Mesenchymal stem cell (in vitro differentiated cells and primary cell): ENCODE data around the gene LHFPL6.

Experiments
- DNase-seq: peaks from one replicate; pipeline ENCODE4 v3.0.0-alpha.2; 2013
- H2AFZ ChIP-seq: one replicate; pipeline ENCODE4 v1.6.1; 2013; ENCODE audit warnings: low read depth, mild to moderate bottlenecking, control low read depth, inconsistent platforms, low read length, moderate library complexity
- H2AK5ac ChIP-seq: 2 replicates; pipeline ENCODE4 v1.6.1; 2013; ENCODE audit warnings: low read length, moderate library complexity, mild to moderate bottlenecking, inconsistent platforms; ENCODE audit not compliant: severe bottlenecking
- H2BK120ac ChIP-seq: one replicate; pipeline ENCODE4 v1.6.1; 2013; ENCODE audit warnings: low read depth, mild to moderate bottlenecking, inconsistent platforms, low read length, moderate library complexity
- H2BK12ac ChIP-seq, 2 experiments: one replicate each; pipeline ENCODE4 v1.6.1; 2013; ENCODE audit warnings: inconsistent platforms in 2 of 2, low read length in 2 of 2, mild to moderate bottlenecking in 2 of 2, moderate library complexity in 2 of 2, control low read depth in 1 of 2
- H2BK15ac ChIP-seq: one replicate; pipeline ENCODE4 v1.6.1; 2013; ENCODE audit warnings: mild to moderate bottlenecking, low read depth, inconsistent platforms; ENCODE audit not compliant: poor library complexity, severe bottlenecking
- H2BK5ac ChIP-seq: 2 replicates; pipeline ENCODE4 v1.6.1; 2013; ENCODE audit warnings: low read depth, mild to moderate bottlenecking, low read length, control low read depth, inconsistent platforms; ENCODE audit not compliant: poor library complexity, severe bottlenecking
- H3K14ac ChIP-seq, 2 experiments: one replicate each; pipeline ENCODE4 v1.6.1; 2013; ENCODE audit warnings: inconsistent platforms in 2 of 2, low read length in 2 of 2, control low read depth in 1 of 2, mild to moderate bottlenecking in 1 of 2, moderate library complexity in 1 of 2
- H3K18ac ChIP-seq, 2 experiments: one replicate each; pipeline ENCODE4 v1.6.1; 2013; ENCODE audit warnings: inconsistent platforms in 2 of 2, low read length in 2 of 2, control low read depth in 1 of 2, low read depth in 1 of 2, mild to moderate bottlenecking in 1 of 2
- H3K23ac ChIP-seq, 2 experiments: one replicate each; pipeline ENCODE4 v1.6.1; 2013; ENCODE audit warnings: inconsistent platforms in 2 of 2, low read length in 2 of 2, mild to moderate bottlenecking in 2 of 2, moderate library complexity in 2 of 2, control low read depth in 1 of 2
- H3K27ac ChIP-seq: 2 replicates; pipeline ENCODE4 v1.5.1; 2013; ENCODE audit warnings: mild to moderate bottlenecking, moderate library complexity, low read length, control low read depth, inconsistent platforms; ENCODE audit not compliant: poor library complexity, severe bottlenecking
- H3K27me3 ChIP-seq, 2 experiments: 2 replicates each; pipeline versions ENCODE4 v1.6.1 to v1.7.0; 2013; ENCODE audit warnings: low read length in 2 of 2, mild to moderate bottlenecking in 2 of 2, moderate library complexity in 2 of 2, control low read depth in 1 of 2, inconsistent platforms in 1 of 2; ENCODE audit not compliant: control insufficient read depth in 1 of 2, insufficient read depth in 1 of 2
- H3K36me3 ChIP-seq, 2 experiments: 2 replicates each; pipeline versions ENCODE4 v1.6.1 to v1.7.0; 2013; ENCODE audit warnings: low read length in 2 of 2, control low read depth in 1 of 2, inconsistent platforms in 1 of 2, low read depth in 1 of 2, mild to moderate bottlenecking in 1 of 2; ENCODE audit not compliant: insufficient read depth in 2 of 2, control insufficient read depth in 1 of 2
- H3K4ac ChIP-seq, 2 experiments: one replicate each; pipeline ENCODE4 v1.6.1; 2013; ENCODE audit warnings: inconsistent platforms in 2 of 2, low read length in 2 of 2, mild to moderate bottlenecking in 2 of 2, moderate library complexity in 2 of 2, control low read depth in 1 of 2, low read depth in 1 of 2
- H3K4me1 ChIP-seq: 2 replicates; pipeline ENCODE4 v1.6.1; 2013; ENCODE audit warnings: low read depth, low read length, control low read depth; ENCODE audit not compliant: control insufficient read depth, insufficient read depth
- H3K4me2 ChIP-seq: 2 replicates; pipeline ENCODE4 v1.6.1; 2013; ENCODE audit warnings: low read length, mild to moderate bottlenecking, inconsistent platforms; ENCODE audit not compliant: poor library complexity, severe bottlenecking
- H3K4me3 ChIP-seq, 2 experiments: 2 replicates each; pipeline versions ENCODE4 v1.5.1 to v1.7.0; 2013; ENCODE audit warnings: low read length in 2 of 2, mild to moderate bottlenecking in 2 of 2, control low read depth in 1 of 2, low read depth in 1 of 2; ENCODE audit not compliant: insufficient read depth in 1 of 2
- H3K79me1 ChIP-seq: replicated peaks from 2 replicates; pipeline ENCODE4 v1.6.1; 2013; ENCODE audit warnings: mild to moderate bottlenecking, control low read depth, low read length, inconsistent platforms; ENCODE audit not compliant: poor library complexity, severe bottlenecking
- H3K9ac ChIP-seq: 2 replicates; pipeline ENCODE4 v1.7.0; 2013; ENCODE audit warnings: mild to moderate bottlenecking, low read length, moderate library complexity
- H3K9me3 ChIP-seq: 2 replicates; pipeline ENCODE4 v1.7.0; 2013; ENCODE audit warnings: mild to moderate bottlenecking, low read length; ENCODE audit not compliant: control insufficient read depth
- H4K8ac ChIP-seq: one replicate; pipeline ENCODE4 v1.6.1; 2013; ENCODE audit warnings: inconsistent platforms, mild to moderate bottlenecking, low read length, moderate library complexity
- H4K91ac ChIP-seq: one replicate; pipeline ENCODE4 v1.6.1; 2013; ENCODE audit warnings: mild to moderate bottlenecking, low read length, inconsistent platforms
- WGBS: methylation state at CpG from one replicate; pipeline ENCODE4 v1.1.7; 2013; ENCODE audit warnings: mixed read lengths; 5-methylcytosine and 5-hydroxymethylcytosine counted together

The LHFPL6 gene

DNA sequence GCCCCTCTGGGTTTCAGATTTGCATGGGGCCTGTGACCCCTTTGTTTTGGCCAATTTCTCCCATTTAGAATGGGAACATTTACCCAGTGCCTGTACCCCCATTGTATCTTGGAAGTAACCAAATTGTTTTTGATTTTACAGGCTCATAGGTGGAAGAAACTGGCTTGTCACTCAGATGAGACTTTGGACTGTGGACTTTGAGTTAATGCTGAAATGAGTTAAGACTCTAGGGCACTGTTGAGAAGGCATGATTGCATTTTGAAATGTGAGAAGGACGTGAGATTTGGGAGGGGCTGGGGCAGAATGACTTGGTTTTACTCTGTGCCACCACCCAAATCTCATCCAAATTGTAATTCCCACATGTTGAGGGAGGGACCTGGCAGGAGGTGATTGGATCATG, 306.0 kb downstream of the LHFPL6 start:
- Histone ChIP-seq H4K91ac (no peak overlapping the region), H2BK5ac (no peak overlapping the region), H3K9me3 (no peaks in the 10 kb centered on the region), H2BK12ac (no peak overlapping the region), H2AFZ (no peak overlapping the region), H3K14ac (no peak overlapping the region), H3K4me2 (no peak overlapping the region), H2BK120ac (no peak overlapping the region), H3K27me3 (no peaks in the 10 kb centered on the region), H3K23ac (no peak overlapping the region), H3K4ac (no peak overlapping the region), H2AK5ac (no peak overlapping the region), H3K4me1 (no peaks in the 10 kb centered on the region), H3K27ac (no peak overlapping the region), H3K9ac (no peak overlapping the region), H3K4me3 (no peak overlapping the region), H2BK15ac (no peak overlapping the region), H3K79me1 (no peaks in the 10 kb centered on the region), H3K18ac (no peak overlapping the region), H3K36me3 (no peaks in the 10 kb centered on the region), H4K8ac (no peak overlapping the region)
- WGBS = no CpG with 5 or more reads among the region's 1 CpG
- DNase-seq = no peak

DNA sequence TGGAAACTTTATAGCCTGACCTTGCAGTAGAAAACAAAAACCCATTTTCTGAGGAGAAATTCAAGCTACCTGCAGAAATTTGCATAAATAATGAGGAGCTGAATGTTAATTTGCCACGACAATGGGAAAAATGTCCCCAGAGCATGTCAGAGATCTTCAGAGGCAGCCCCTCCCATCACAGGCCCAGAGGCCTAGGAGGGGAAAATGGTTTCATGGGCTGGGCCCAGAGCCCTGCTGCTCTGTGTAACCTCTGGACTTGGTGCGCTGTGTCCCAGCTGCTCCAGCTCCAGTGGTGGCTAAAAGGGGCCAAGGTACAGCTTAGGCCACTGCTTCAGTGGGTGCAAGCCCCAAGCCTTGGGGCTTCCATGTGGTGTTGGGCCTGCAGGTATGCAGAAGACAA, 306.8 kb downstream of the LHFPL6 start:
- WGBS = 66% methylated on average over 2 of the region's 2 CpGs
- no peak overlapping the region for H3K23ac ChIP-seq

More for the DNA sequence above, 306.8 kb downstream of the LHFPL6 start:
- H2AFZ ChIP-seq = peak overlapping the region; percentile 14
- H3K9ac ChIP-seq = no peak overlapping the region
- H3K14ac ChIP-seq = no peak overlapping the region
- H3K4me2 ChIP-seq = no peak overlapping the region
- no peak overlapping the region for H2BK5ac ChIP-seq
- H3K27me3 ChIP-seq = no peaks in the 10 kb centered on the region
- H3K4me3 ChIP-seq = no peak overlapping the region
- H3K4me1 ChIP-seq = no peaks in the 10 kb centered on the region
- H2BK15ac ChIP-seq = no peak overlapping the region
- no peak overlapping the region for H4K8ac ChIP-seq
- peak overlapping the region in 1 of 2 experiments; percentile 25 for H2BK12ac ChIP-seq
- no peaks in the 10 kb centered on the region for H3K79me1 ChIP-seq
- H3K27ac ChIP-seq = no peak overlapping the region
- H3K36me3 ChIP-seq = no peaks in the 10 kb centered on the region
- H3K18ac ChIP-seq = no peak overlapping the region
- H2BK120ac ChIP-seq = no peak overlapping the region
- no peaks in the 10 kb centered on the region for H3K9me3 ChIP-seq
- no peak overlapping the region for H2AK5ac ChIP-seq
- no peak overlapping the region for H4K91ac ChIP-seq
- no peak overlapping the region for H3K4ac ChIP-seq
- no peak for DNase-seq
